ENCODE measurements around the gene TSPYL4.

The TSPYL4 gene

GRCh38 chr6:116251568-116252384, 2.1 kb downstream of the TSPYL4 start:
- Histone ChIP-seq H3K27me3 (replicated peaks; ENCODE audit: control insufficient read depth, insufficient read depth, low read length) (no peaks in the 10 kb centered on the region), H3K4me3 (replicated peaks; ENCODE audit: low read depth, low read length) (no peak overlapping the region), H3K36me3 (ENCODE audit: control insufficient read depth, insufficient read depth, low read length) (no peaks in the 10 kb centered on the region; the same call in none of the 2 replicates)
- no peak for TF ChIP-seq CTCF (IDR thresholded peaks at IDR 0.05; ENCODE audit: insufficient read depth, low read length, poor library complexity, severe bottlenecking)
- no peak for DNase-seq (ENCODE audit: extremely low read depth, insufficient read length)

- Histone ChIP-seq H3K27me3 (replicated peaks; ENCODE audit: control insufficient read depth, insufficient read depth, low read length) (no peaks in the 10 kb centered on the region), H3K4me3 (replicated peaks; ENCODE audit: low read depth, low read length) (no peak overlapping the region), H3K36me3 (ENCODE audit: control insufficient read depth, insufficient read depth, low read length) (no peaks in the 10 kb centered on the region; the same call in none of the 2 replicates)
- no peak for DNase-seq (ENCODE audit: extremely low read depth, insufficient read length)
- TF ChIP-seq CTCF (IDR thresholded peaks at IDR 0.05; ENCODE audit: insufficient read depth, low read length, poor library complexity, severe bottlenecking), result no peak
Observed at GRCh38 chr6:116248577-116248976, 5.3 kb downstream of the TSPYL4 start.

GRCh38 chr6:116247285-116247684, 6.6 kb downstream of the TSPYL4 start:
- H3K36me3 ChIP-seq (ENCODE audit: control insufficient read depth, insufficient read depth, low read length), result no peaks in the 10 kb centered on the region; the same call in none of the 2 replicates
- no peak for TF ChIP-seq CTCF (IDR thresholded peaks at IDR 0.05; ENCODE audit: insufficient read depth, low read length, poor library complexity, severe bottlenecking)
- no peak overlapping the region for H3K4me3 ChIP-seq (replicated peaks; ENCODE audit: low read depth, low read length)
- H3K27me3 ChIP-seq (replicated peaks; ENCODE audit: control insufficient read depth, insufficient read depth, low read length), result no peaks in the 10 kb centered on the region
- no peak for DNase-seq (ENCODE audit: extremely low read depth, insufficient read length)

DNA sequence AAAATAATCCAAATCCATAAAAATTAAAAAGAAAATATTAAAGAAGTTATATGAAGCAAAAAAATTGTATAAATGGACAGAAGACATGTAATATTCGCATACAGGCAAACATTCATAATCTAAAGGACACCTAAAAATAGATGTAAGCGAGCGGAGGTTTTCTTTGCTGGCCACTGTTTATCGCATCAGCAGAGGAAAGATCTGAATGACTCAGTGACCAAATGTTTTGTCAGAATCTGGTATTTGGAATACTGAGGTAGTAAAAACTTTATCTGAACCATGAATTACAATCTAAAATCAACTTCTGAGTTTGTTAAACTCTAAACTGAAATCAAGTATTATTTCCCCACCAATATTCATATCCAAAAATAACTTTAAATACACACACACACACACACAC, 7.8 kb downstream of the TSPYL4 start:
- Histone ChIP-seq H3K27me3 (replicated peaks; ENCODE audit: control insufficient read depth, insufficient read depth, low read length) (no peaks in the 10 kb centered on the region), H3K4me3 (replicated peaks; ENCODE audit: low read depth, low read length) (no peak overlapping the region), H3K36me3 (ENCODE audit: control insufficient read depth, insufficient read depth, low read length) (no peaks in the 10 kb centered on the region; the same call in none of the 2 replicates)
- no peak for DNase-seq (ENCODE audit: extremely low read depth, insufficient read length)
- TF ChIP-seq CTCF (IDR thresholded peaks at IDR 0.05; ENCODE audit: insufficient read depth, low read length, poor library complexity, severe bottlenecking), result no peak

DNA sequence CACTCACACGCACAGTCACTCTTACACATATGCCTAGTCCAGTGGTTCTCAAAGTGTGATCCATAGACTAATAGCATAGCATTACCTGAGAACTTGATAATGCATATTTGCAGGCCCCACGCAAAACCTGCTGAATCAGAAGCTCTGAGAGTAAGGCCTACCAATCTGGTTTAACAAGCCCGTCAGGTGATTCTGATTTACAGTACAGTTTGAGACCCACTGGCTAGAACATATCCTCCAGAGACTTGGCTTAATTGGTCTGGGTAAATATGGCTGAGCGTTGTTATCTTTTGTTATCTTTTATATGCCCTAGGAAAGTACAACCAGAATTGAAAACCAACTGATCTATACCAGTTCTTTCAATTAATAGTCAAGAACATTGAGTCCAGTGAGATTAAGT, 9.6 kb downstream of the TSPYL4 start:
- Histone ChIP-seq H3K36me3 (ENCODE audit: control insufficient read depth, insufficient read depth, low read length) (peaks cover under 1% of the 10 kb centered on the region; the same call in 1 of the 2 replicates), H3K4me3 (replicated peaks; ENCODE audit: low read depth, low read length) (no peak overlapping the region), H3K27me3 (replicated peaks; ENCODE audit: control insufficient read depth, insufficient read depth, low read length) (no peaks in the 10 kb centered on the region)
- no peak for TF ChIP-seq CTCF (IDR thresholded peaks at IDR 0.05; ENCODE audit: insufficient read depth, low read length, poor library complexity, severe bottlenecking)
- DNase-seq (ENCODE audit: extremely low read depth, insufficient read length), result no peak

All from GM06990 (cell line).